H1 (cell line): ENCODE results near the gene LYRM4.

ENCODE experiments used
- EP300 ChIP-seq, 2 experiments: IDR thresholded peaks; 1 replicate in 1 of 2; 2 replicates in 1 of 2; pipeline ENCODE4 v1.6.1; 2011 to 2012; ENCODE audit warnings: low read depth in 2 of 2, low read length in 2 of 2, mild to moderate bottlenecking in 2 of 2, borderline replicate concordance in 1 of 2, inconsistent platforms in 1 of 2, moderate library complexity in 1 of 2
- EZH2 ChIP-seq: fragments of 200-600 bp; sonication (generic); IDR thresholded peaks from 2 replicates; pipeline ENCODE4 v1.7.1; 2012; ENCODE audit warnings: low read depth, mild to moderate bottlenecking, moderate library complexity, low read length, inconsistent platforms; ENCODE audit not compliant: severe bottlenecking
- POLR2AphosphoS5 ChIP-seq: IDR thresholded peaks from 2 replicates; pipeline ENCODE4 v1.6.1; 2011; ENCODE audit warnings: low read depth, low read length
- TF ChIP-seq, protein P1 (sequence below), 3 experiments: IDR thresholded peaks; 1 replicate in 2 of 3; 2 replicates in 1 of 3; pipeline versions ENCODE4 v1.5.1 to v1.6.1; 2011; ENCODE audit warnings: low read length in 3 of 3, mild to moderate bottlenecking in 3 of 3, inconsistent platforms in 2 of 3, low read depth in 1 of 3, moderate library complexity in 1 of 3; ENCODE audit not compliant: insufficient read depth in 1 of 3; ENCODE audit errors: control extremely low read depth in 1 of 3

DNA sequence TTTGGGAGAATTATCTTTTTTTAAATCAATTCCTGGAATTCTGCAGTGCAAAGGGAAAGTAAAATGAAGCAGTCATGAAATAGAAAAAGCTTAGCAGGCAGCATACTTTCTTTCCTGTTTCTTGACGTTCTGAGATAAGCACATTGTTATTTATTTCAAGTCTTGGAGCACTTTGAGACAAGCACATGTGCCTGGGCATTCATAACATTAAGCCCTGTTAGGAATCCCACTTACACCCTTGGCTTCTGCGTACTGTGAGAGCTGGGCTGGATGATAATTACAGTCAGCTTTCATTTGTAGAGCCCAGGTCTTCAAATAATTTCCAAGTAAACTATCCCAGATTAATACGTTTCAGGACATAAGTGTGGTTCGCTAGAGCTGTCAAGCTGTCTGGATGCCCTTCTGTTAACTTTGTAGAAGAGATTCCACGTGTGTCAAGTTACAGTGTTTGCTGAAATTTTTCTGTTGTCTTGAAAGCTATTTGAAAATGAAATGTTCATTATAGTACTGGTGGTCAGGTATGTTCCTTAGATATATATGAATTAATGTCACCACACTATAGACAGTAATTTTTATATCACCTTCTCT lies 9.4 kb upstream of the LYRM4 start:
- TF ChIP-seq EP300 (IDR thresholded peaks at IDR 0.05; ENCODE audit: borderline replicate concordance in 1 of 2, low read depth in 2 of 2, low read length in 2 of 2) = no peak
- TF ChIP-seq POLR2AphosphoS5 = no peak
- no peak for TF ChIP-seq EZH2
- TF ChIP-seq, protein P1, sequence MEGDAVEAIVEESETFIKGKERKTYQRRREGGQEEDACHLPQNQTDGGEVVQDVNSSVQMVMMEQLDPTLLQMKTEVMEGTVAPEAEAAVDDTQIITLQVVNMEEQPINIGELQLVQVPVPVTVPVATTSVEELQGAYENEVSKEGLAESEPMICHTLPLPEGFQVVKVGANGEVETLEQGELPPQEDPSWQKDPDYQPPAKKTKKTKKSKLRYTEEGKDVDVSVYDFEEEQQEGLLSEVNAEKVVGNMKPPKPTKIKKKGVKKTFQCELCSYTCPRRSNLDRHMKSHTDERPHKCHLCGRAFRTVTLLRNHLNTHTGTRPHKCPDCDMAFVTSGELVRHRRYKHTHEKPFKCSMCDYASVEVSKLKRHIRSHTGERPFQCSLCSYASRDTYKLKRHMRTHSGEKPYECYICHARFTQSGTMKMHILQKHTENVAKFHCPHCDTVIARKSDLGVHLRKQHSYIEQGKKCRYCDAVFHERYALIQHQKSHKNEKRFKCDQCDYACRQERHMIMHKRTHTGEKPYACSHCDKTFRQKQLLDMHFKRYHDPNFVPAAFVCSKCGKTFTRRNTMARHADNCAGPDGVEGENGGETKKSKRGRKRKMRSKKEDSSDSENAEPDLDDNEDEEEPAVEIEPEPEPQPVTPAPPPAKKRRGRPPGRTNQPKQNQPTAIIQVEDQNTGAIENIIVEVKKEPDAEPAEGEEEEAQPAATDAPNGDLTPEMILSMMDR (IDR thresholded peaks at IDR 0.05; ENCODE audit: control extremely low read depth in 1 of 3, insufficient read depth in 1 of 3, low read depth in 1 of 3, low read length in 3 of 3) = no peak
